Endothelial cell of umbilical vein (primary cell): ENCODE data around the gene PNPLA3. TPM values are rescaled to one million over a fixed set of nuclear protein-coding genes. Genes with fewer than 3 reads are reported as not detected.

ENCODE experiments used
- BruUV-seq: library from RNA; stranded (reverse); fragments of 400-500 nt; replicated peaks from 2 replicates; lab custom pipeline; 2021; lab: Mats Ljungman, UMichigan
- CTCF ChIA-PET: fragments of 300-600, 350-600 bp; sonication (Branson Sonifier 250); formaldehyde crosslinking; loops from one replicate; lab custom pipeline; 2021; ENCODE audit warnings: antibody characterized with exemption, inconsistent platforms; lab: Charles Lee
- POLR2A ChIA-PET: fragments of 300-600, 350-600 bp; sonication (Branson Sonifier 250); formaldehyde crosslinking; loops from one replicate; lab custom pipeline; 2021; ENCODE audit warnings: antibody characterized with exemption, inconsistent platforms; lab: Charles Lee
- DNase-seq: peaks from one replicate; pipeline ENCODE4 v3.0.0-alpha.2; 2011; ENCODE audit warnings: low read depth, low spot score
- FAIRE-seq: peaks from 2 replicates; lab custom pipeline; 2011; peaks lifted over from hg19 to GRCh38; lab: Jason Lieb, UNC
- H2AFZ ChIP-seq: 2 replicates; pipeline ENCODE4 v1.6.0; 2012; ENCODE audit warnings: low read depth, low read length, control low read depth, inconsistent platforms
- H3K27ac ChIP-seq: 2 replicates; pipeline ENCODE4 v1.5.1; 2011; ENCODE audit warnings: low read depth, mild to moderate bottlenecking, control low read depth, low read length, moderate library complexity; ENCODE audit not compliant: insufficient read depth
- H3K27me3 ChIP-seq, 2 experiments: 2 replicates each; pipeline versions ENCODE4 v1.6.0 to v1.6.1; 2011; ENCODE audit warnings: low read length in 2 of 2, mixed read lengths in 1 of 2; ENCODE audit not compliant: control insufficient read depth in 2 of 2, insufficient read depth in 2 of 2
- H3K36me3 ChIP-seq, 2 experiments: 2 replicates in 1 of 2; 3 replicates in 1 of 2; pipeline ENCODE4 v1.5.1; 2011; ENCODE audit warnings: low read length in 2 of 2, mild to moderate bottlenecking in 1 of 2, moderate library complexity in 1 of 2; ENCODE audit not compliant: control insufficient read depth in 2 of 2, insufficient read depth in 2 of 2; ENCODE audit errors: extremely low read depth in 1 of 2
- H3K4me1 ChIP-seq: 3 replicates; pipeline ENCODE4 v1.5.1; 2011; ENCODE audit warnings: mild to moderate bottlenecking, low read length; ENCODE audit not compliant: control insufficient read depth, insufficient read depth; ENCODE audit errors: extremely low read depth
- H3K4me2 ChIP-seq: 2 replicates; pipeline ENCODE4 v1.6.1; 2011; ENCODE audit warnings: low read length, control low read depth, mixed read lengths; ENCODE audit not compliant: insufficient read depth
- H3K4me3 ChIP-seq, 3 experiments: fragments of 200-600 bp in 1 of 3; sonication (generic), shearing (Covaris generic) in 1 of 3; replicated peaks in 1 of 3; 2 replicates each; pipeline ENCODE4 v1.5.1; 2011 to 2016; ENCODE audit warnings: control low read depth in 3 of 3, low read length in 3 of 3, mild to moderate bottlenecking in 2 of 3, inconsistent platforms in 1 of 3, low read depth in 1 of 3, moderate library complexity in 1 of 3; ENCODE audit not compliant: insufficient read depth in 1 of 3
- H3K79me2 ChIP-seq: 2 replicates; pipeline ENCODE4 v1.6.0; 2012; ENCODE audit warnings: low read length, inconsistent platforms; ENCODE audit not compliant: control insufficient read depth, insufficient read depth
- H3K9ac ChIP-seq: replicated peaks from 2 replicates; pipeline ENCODE3; 2011; ENCODE audit warnings: low read length, control low read depth; ENCODE audit not compliant: insufficient read depth; ENCODE audit errors: extremely low read depth
- H3K9me1 ChIP-seq: replicated peaks from 3 replicates; pipeline ENCODE4 v1.6.0; 2011; ENCODE audit warnings: mild to moderate bottlenecking, low read length; ENCODE audit not compliant: control insufficient read depth, insufficient read depth; ENCODE audit errors: extremely low read depth
- H3K9me3 ChIP-seq: replicated peaks from 2 replicates; pipeline ENCODE4 v1.5.1; 2012; ENCODE audit warnings: low read length, inconsistent platforms; ENCODE audit not compliant: control insufficient read depth, insufficient read depth
- H4K20me1 ChIP-seq: replicated peaks from 2 replicates; pipeline ENCODE3; 2011; ENCODE audit warnings: mild to moderate bottlenecking, low read length; ENCODE audit not compliant: control insufficient read depth, insufficient read depth; ENCODE audit errors: extremely low read depth
- CTCF ChIP-seq, 2 donors: IDR thresholded peaks; 1 replicate in 1 of 2; 2 replicates in 1 of 2; pipeline ENCODE4 v1.5.1; 2011; ENCODE audit warnings: low read length in 2 of 2, mild to moderate bottlenecking in 2 of 2, moderate library complexity in 2 of 2, control low read depth in 1 of 2, inconsistent platforms in 1 of 2, low read depth in 1 of 2; ENCODE audit not compliant: insufficient read depth in 1 of 2; ENCODE audit errors: extremely low read depth in 1 of 2
- EZH2 ChIP-seq: IDR thresholded peaks from 2 replicates; pipeline ENCODE4 v1.6.1; 2012; ENCODE audit warnings: borderline replicate concordance, low read depth, mild to moderate bottlenecking, moderate library complexity, low read length, inconsistent platforms; ENCODE audit not compliant: severe bottlenecking
- FOS ChIP-seq: IDR thresholded peaks from 2 replicates; pipeline ENCODE4 v1.6.1; 2011; ENCODE audit warnings: mild to moderate bottlenecking, low read length, moderate library complexity, borderline replicate concordance; ENCODE audit not compliant: insufficient read depth
- GATA2 ChIP-seq: IDR thresholded peaks from 2 replicates; pipeline ENCODE4 v1.7.0; 2011; ENCODE audit warnings: low read depth, mild to moderate bottlenecking, moderate library complexity, mixed read lengths, low read length; ENCODE audit not compliant: insufficient read length, insufficient read depth
- JUN ChIP-seq: IDR thresholded peaks from 2 replicates; pipeline ENCODE4 v1.6.1; 2011; ENCODE audit warnings: borderline replicate concordance, low read depth; ENCODE audit not compliant: insufficient read length, insufficient read depth
- MAX ChIP-seq: IDR thresholded peaks from 2 replicates; pipeline ENCODE4 v1.6.1; 2011; ENCODE audit not compliant: insufficient read depth, insufficient read length
- MYC ChIP-seq: IDR thresholded peaks from one replicate; pipeline ENCODE4 v1.6.1; 2011; ENCODE audit warnings: mild to moderate bottlenecking, low read depth, low read length
- POLR2A ChIP-seq: IDR thresholded peaks from 2 replicates; pipeline ENCODE4 v1.6.1; 2012; ENCODE audit warnings: low read depth, mild to moderate bottlenecking, control low read depth, low read length
- POLR2AphosphoS5 ChIP-seq: IDR thresholded peaks from 2 replicates; pipeline ENCODE4 v1.6.1; 2012; ENCODE audit warnings: low read depth, mild to moderate bottlenecking, control low read depth, low read length, moderate library complexity; ENCODE audit not compliant: insufficient read depth
- dilution Hi-C: fragments of 300-500 bp; cut with MboI; formaldehyde crosslinking; loops from one replicate; pipeline ENCODE4 v1.15.0; 2019; ENCODE audit warnings: low sequenced_read_pairs; ENCODE audit not compliant: extremely low pct_ligation_motif_present
- intact Hi-C: fragments of 100-400 bp; cut with micrococcal nuclease; formaldehyde crosslinking; loops from one replicate; pipeline ENCODE4 v1.10.0; 2022
- polyA plus RNA-seq, 4 experiments: library from polyadenylated mRNA; depleted of rRNA in 3 of 4; stranded (reverse) in 3 of 4; unstranded in 1 of 4; fragments of >200 nt; gene quantifications; 2 replicates each; pipeline versions ENCODE4 v1.2.1 to v1.2.3, GENCODE V29; 2011 to 2012; ENCODE audit warnings: missing spikeins in 1 of 4
- total RNA-seq: library from RNA; stranded (reverse); gene quantifications from 2 replicates; pipeline ENCODE4 v1.2.3, GENCODE V29; 2021

The PNPLA3 gene
- total and polyA plus RNA-seq, 2 donors (not counting 3 experiments of a cell fraction or from before 2014, with no cell fraction given), result 5.3 to 12.3 TPM

- FAIRE-seq (no peak), DNase-seq (no peak)
- H3K4me1 ChIP-seq, result no peaks in the 10 kb centered on the region
- no TSS peak for BruUV-seq
- no peak overlapping the region for H2AFZ ChIP-seq
- CTCF ChIA-PET, result interaction anchor here (0.8 kb wide), 1 partner anchor 13 kb away, joined by 3 read pairs; no protein-coding TSS in a partner anchor
- intact Hi-C loops (no loop called here), dilution Hi-C loops (no loop called here)
- H3K9me1 ChIP-seq, result no peaks in the 10 kb centered on the region
- no peak overlapping the region for H3K4me3 ChIP-seq
- H3K9me3 ChIP-seq, result no peaks in the 10 kb centered on the region
- no peaks in the 10 kb centered on the region for H3K79me2 ChIP-seq
- no peak overlapping the region for H3K4me2 ChIP-seq
- peaks cover 4 to 62% of the 10 kb centered on the region in 2 experiments for H3K36me3 ChIP-seq
- H4K20me1 ChIP-seq, result no peaks in the 10 kb centered on the region
- H3K9ac ChIP-seq, result no peak overlapping the region
- H3K27ac ChIP-seq, result no peak overlapping the region
- H3K27me3 ChIP-seq, result no peaks in the 10 kb centered on the region
- TF ChIP-seq POLR2A, result no peak
- TF ChIP-seq FOS, result no peak
- no peak for TF ChIP-seq POLR2AphosphoS5
- TF ChIP-seq EZH2, result no peak
- TF ChIP-seq GATA2, result no peak
- TF ChIP-seq MAX, result no peak
- TF ChIP-seq CTCF (IDR thresholded peaks at IDR 0.05; ENCODE audit: extremely low read depth in 1 of 2, insufficient read depth in 1 of 2, low read depth in 1 of 2, low read length in 2 of 2), result no peak
- TF ChIP-seq MYC, result no peak
- no peak for TF ChIP-seq JUN
- POLR2A ChIA-PET, result no interaction called here
These were observed 50.5 kb downstream of the PNPLA3 start for GRCh38 chr22:43974028-43974545.
